ENCODE results near the gene ADAP1.

DNA sequence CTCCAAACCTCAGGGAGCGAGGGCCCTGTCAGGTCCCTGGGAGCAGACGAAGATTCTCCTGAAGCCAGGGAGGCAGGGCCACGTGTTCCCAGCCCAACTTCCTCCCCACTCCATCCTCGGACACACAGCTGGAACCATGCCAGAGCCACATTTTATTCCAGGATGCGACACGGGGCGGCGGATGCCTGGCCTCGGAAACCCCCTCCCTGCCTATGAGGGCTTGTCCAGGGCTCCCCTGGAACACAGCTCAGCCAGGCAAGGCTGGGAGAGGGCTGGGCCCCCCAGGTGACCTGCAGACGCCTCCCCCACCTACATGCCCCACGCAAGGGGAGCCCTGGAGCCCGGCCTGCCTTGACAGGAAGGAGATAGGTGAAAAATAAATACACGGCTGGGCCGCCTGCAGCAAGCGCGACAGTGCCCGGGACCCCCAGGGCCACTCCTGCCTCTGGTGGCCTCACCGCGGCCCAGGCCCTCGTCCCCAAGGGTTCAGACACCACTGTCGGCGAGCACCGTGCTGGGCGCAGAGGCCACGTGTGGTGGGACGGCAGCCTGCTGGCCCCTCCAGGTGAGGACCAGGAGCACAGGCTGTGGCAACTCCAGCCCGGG, 56.6 kb downstream of the ADAP1 start:
- TF ChIP-seq, protein P1, sequence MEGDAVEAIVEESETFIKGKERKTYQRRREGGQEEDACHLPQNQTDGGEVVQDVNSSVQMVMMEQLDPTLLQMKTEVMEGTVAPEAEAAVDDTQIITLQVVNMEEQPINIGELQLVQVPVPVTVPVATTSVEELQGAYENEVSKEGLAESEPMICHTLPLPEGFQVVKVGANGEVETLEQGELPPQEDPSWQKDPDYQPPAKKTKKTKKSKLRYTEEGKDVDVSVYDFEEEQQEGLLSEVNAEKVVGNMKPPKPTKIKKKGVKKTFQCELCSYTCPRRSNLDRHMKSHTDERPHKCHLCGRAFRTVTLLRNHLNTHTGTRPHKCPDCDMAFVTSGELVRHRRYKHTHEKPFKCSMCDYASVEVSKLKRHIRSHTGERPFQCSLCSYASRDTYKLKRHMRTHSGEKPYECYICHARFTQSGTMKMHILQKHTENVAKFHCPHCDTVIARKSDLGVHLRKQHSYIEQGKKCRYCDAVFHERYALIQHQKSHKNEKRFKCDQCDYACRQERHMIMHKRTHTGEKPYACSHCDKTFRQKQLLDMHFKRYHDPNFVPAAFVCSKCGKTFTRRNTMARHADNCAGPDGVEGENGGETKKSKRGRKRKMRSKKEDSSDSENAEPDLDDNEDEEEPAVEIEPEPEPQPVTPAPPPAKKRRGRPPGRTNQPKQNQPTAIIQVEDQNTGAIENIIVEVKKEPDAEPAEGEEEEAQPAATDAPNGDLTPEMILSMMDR (IDR thresholded peaks at IDR 0.05): no peak
- TF ChIP-seq POLR2A (IDR thresholded peaks at IDR 0.05; ENCODE audit: low read depth) (no peak), EP300 (IDR thresholded peaks at IDR 0.05) (no peak), POLR2AphosphoS5 (IDR thresholded peaks at IDR 0.05) (peak; percentile 26 to 46)
